HG03066 (cell line): ENCODE data around the gene RECQL.
A peak's percentile ranks its signal among the peaks of the same experiment; 100 is the strongest.

Experiments
- ATAC-seq: cut with Tn5 transposase; IDR thresholded peaks from one replicate; pipeline ENCODE4 v1.9.1; 2021; ENCODE audit warnings: low read depth; ENCODE audit not compliant: unreplicated experiment

Gene RECQL, protein sequence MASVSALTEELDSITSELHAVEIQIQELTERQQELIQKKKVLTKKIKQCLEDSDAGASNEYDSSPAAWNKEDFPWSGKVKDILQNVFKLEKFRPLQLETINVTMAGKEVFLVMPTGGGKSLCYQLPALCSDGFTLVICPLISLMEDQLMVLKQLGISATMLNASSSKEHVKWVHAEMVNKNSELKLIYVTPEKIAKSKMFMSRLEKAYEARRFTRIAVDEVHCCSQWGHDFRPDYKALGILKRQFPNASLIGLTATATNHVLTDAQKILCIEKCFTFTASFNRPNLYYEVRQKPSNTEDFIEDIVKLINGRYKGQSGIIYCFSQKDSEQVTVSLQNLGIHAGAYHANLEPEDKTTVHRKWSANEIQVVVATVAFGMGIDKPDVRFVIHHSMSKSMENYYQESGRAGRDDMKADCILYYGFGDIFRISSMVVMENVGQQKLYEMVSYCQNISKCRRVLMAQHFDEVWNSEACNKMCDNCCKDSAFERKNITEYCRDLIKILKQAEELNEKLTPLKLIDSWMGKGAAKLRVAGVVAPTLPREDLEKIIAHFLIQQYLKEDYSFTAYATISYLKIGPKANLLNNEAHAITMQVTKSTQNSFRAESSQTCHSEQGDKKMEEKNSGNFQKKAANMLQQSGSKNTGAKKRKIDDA

DNA sequence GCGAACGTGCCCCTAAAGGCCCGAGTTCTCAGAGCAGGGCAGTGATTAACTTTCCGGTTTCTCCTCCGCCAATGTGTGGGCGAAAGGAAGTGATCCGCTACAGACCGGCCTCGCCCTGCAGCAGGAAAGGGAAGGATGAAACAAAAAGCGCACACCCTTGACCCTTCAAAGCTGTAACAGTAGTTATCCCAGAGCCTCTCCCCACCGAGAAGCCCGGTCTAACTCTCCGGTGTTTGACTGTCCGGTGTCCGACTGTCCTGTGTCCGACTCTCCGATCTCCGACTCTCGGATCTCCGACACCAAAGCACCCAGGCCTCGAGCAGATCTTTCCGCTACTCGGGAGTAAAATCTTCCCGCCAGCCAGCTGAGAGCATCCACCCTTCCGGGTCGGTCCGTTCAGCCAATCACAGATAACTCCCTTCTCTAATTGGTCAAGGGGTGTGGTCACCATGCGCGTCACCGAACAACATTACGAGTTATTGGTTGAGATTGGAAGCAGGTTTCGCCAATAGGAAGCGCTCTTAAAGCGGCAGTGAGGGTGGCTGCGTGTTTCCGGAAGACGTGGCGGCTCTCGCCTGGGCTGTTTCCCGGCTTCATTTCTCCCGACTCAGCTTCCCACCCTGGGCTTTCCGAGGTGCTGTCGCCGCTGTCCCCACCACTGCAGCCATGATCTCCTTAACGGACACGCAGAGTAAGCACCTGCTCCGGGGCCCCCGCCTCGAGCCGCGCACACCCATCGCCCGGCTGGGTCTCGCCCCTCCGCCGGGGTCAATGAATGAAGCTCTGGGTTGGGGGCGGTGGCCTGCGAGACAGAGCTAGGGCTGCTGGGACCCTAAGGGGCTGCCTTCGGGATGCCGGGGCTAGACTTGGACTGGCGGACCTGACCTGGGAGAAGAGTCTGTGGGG lies at the start of gene RECQL, which contains the start of gene GOLT1B:
RECQL (minus strand) TSS at position 378 of the 906 bp plus-strand sequence. CDS start 2,065 bp downstream, outside the sequence.
GOLT1B (plus strand) TSS at position 532 of the 906 bp plus-strand sequence; CDS start at position 667, 135 bp downstream.
- peak; percentile 97 for ATAC-seq

DNA sequence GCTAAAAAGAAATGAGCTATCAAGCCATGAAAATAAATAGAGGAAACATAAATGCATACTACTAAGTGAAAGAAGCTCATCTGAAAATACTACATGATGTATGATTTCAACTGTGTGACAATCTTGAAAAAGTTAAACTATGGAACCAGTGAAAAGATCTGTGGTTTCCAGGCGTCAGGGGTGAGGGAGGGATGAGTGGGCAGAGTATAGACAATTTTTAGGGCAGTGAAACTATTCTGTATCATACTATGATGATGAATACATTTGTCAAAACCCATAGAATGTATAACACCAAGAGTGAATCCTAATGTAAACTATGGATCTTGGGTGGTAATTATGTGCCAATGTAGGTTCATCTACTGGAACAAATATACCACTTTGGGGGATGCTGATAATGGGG lies 46.0 kb upstream of the RECQL start:
- ATAC-seq = no peak

DNA sequence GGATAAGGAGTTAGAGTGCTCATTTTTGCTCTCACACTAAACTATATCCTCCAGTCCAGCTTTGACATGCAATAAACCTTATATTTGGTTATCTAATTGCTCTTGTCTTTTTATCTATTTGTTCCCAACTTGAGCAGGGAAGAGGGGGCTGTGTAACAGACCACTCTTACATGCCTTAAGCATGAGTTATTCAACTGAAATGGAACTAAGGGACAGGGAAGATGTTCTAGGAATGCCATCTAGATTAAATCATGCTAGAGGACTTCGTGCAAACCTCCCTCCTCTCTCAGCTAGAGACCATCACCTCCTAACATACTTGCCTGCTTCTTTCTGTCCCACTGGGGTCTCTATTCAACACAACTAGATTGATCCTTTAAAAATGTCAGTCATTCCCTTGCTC lies 45.3 kb upstream of the RECQL start:
- no peak for ATAC-seq

DNA sequence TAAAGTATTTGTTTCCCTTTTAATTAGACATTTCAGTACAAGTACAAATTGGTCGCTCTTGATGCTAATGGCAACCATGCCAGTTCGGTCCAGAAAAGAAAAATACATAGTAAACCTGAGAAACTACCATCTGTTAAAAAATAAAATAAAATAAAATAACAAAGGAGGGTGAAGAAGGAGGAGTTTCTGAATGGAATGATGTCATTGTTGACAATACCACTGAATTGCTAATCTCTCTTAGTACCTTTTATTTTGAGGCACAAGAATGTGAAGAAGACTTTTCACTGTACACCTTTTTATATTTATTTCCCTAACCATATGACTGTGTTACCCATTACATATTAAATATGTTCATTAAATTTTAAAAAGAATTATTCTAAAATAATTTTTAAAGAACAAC lies 44.1 kb upstream of the RECQL start:
- ATAC-seq = no peak

- ATAC-seq = no peak
These were observed 41.7 kb upstream of the RECQL start for GRCh38 chr12:21543151-21543550.

GRCh38 chr12:21542403-21542802 lies 41.0 kb upstream of the RECQL start:
- no peak for ATAC-seq

DNA sequence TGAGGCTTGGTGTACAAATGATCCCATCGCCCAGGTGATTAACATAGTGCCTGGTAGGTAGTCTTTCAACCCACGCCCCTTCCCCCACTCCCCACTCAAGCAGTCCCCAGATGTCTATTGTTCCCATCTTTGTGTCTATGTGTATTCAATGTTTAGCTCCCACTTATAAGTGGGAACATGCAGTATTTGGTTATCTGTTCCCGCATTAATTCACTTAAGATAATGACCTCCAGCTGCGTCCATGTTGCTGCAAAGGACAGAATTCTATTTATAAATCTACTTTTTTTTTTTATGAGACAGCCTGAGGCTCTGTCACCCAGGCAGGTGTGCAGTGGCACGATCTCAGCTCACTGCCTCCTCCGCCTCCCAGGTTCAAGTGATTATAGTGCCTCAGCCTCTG lies 40.3 kb upstream of the RECQL start:
- no peak for ATAC-seq

GRCh38 chr12:21539797-21540196 lies 38.4 kb upstream of the RECQL start:
- ATAC-seq = no peak

DNA sequence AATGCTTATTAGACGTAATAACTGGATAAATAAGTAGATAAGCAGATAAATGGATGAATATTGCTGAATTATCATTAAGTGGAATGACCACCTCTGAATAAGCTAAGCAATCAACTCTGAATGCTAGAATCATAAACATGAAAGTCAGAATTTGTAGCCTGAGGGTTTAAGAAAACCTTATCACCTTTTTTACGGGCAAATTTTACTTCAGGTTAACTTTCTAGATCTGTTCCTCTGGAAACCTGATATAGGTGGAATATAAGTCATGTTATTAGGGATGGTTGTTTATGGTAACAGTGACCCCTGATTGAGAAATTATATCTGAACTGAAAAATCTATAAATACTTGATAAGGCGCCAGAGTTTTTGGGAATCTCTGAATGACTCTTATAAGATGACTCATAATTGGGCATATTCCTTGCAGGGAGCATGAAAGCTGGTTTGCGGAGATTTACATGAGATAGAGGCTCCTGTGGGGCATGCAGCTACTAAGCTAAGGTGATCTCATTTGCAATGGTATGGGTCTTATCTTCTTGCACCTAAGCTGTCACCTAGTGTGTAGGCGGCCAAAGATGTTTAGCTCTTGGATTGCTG lies 36.7 kb upstream of the RECQL start:
- no peak for ATAC-seq

DNA sequence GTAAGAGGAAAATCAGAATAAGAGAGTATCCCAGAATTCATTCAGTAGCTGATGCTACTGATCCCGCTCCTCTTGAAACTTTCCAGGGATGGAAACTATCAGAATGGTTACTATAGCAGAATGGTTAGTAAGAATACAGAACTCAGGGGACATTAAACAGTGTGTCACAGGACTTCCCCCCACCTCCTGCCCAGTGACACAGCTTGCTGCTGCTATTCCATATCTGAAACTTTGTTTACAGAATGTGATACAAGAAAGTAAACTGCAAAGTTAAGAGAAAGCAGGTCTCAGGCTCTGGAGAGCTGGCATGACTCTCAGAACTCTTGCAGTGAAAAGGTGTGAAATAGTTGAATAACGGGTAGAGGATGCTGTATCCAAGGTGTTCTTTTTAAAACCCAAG lies 28.0 kb upstream of the RECQL start:
- no peak for ATAC-seq

DNA sequence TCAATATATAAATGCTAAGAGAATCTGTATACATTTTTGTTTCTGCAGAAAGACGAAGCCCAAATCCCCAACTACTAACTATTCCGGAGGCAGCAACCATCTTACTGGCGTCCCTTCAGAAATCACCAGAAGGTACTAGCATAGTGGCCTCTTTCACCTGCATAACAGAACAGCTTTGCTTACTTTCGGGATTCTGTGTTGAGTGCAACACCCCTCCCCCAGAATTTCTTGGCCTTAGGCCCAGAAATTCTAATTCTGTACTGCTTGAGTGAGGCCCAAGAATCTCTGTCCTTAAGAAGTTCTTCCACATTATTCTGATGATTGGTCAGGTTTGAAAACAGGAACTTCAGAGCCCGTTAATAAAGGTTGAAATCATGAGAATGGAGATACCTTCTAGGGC lies 27.5 kb upstream of the RECQL start:
- ATAC-seq = no peak

- peak; percentile 87 for ATAC-seq
These were observed 26.2 kb upstream of the RECQL start for GRCh38 chr12:21527451-21528180.

- no peak for ATAC-seq
These were observed 25.4 kb upstream of the RECQL start for GRCh38 chr12:21526721-21527345.

GRCh38 chr12:21526053-21526452 lies 24.6 kb upstream of the RECQL start, which contains the start of gene SPX:
Gene SPX, plus strand, starts transcription at chr12:21526296. Its CDS starts 177 bp downstream, at chr12:21526473.
- ATAC-seq = no peak

GRCh38 chr12:21523148-21523547 lies 21.7 kb upstream of the RECQL start:
- ATAC-seq = no peak

DNA sequence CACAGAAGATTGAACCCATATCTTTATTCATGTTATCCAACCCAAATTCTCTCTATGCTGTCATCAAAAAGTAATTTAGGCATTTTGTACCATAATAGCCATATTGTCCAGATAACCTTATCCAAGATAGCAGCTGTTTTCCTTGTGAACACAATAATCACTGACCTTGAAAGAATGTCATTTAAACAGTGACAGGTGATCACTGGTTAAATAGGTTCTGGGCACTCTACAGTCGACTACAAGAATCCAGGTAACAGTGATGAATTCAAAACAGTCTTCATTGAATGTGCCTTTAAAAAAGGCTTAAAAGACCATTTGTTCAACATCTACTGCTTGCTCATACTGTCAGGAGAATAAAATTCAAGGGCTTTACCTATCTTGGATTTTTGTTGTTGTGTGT lies 20.1 kb upstream of the RECQL start:
- ATAC-seq = no peak

- ATAC-seq = no peak
These were observed 17.0 kb upstream of the RECQL start for GRCh38 chr12:21518451-21518850.

DNA sequence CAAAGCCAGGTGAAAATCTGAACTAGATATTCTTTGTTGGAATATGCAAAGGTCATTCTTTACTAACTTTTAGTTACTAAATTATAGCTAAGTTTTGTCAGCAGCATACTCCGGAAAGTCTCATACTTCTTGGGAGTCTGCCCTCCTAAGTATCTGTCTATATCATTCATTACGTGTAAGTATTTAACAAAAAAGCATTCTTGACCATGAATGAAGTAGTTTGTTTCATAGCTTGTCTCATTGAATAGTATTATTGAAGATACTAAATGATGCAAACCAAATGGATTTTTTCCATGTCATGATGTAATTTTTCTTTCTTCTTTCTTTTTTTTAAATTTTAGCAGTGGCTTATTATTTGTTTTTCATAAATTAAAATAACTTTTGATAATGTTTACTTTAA lies 14.8 kb upstream of the RECQL start:
- ATAC-seq = no peak

DNA sequence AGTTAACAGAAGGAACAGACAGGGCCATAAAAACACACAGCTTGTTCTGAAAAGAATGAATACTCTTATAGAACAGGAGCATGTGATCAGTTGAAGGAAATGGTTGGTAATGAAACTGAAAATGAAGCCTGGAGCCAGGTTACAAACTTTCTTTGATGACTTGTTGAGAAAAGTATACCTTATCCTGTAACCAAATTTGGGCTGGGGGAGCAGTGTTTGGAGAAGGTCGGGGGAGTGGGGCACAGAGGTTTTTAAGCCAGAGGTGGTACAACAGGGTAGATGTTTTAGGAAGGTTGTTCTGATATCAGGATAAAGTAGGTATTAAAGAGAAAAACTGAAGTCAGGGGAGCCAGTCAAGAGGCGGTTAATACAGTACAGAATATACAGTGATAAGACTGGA lies 8.3 kb upstream of the RECQL start:
- ATAC-seq = peak; percentile 79
